ENCODE data around the gene MYCBP.
"Not testable (repeated sequence)": the region's sequence is repeated elsewhere in the genome, so short reads cannot be mapped to it uniquely, and the experiment has no call there.

MYCBP gene, protein sequence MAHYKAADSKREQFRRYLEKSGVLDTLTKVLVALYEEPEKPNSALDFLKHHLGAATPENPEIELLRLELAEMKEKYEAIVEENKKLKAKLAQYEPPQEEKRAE

GRCh38 chr1:38873027-38873969, at the start of gene MYCBP:
Gene MYCBP (minus strand): TSS chr1:38873348. CDS start chr1:38873305, 43 bp downstream.
- peak; percentile 93 for DNase-seq

- DNase-seq: no peak
Measured at GRCh38 chr1:38919130-38919529, 46.0 kb upstream of the MYCBP start.

GRCh38 chr1:38918568-38918967, 45.4 kb upstream of the MYCBP start:
- no peak for DNase-seq

DNA sequence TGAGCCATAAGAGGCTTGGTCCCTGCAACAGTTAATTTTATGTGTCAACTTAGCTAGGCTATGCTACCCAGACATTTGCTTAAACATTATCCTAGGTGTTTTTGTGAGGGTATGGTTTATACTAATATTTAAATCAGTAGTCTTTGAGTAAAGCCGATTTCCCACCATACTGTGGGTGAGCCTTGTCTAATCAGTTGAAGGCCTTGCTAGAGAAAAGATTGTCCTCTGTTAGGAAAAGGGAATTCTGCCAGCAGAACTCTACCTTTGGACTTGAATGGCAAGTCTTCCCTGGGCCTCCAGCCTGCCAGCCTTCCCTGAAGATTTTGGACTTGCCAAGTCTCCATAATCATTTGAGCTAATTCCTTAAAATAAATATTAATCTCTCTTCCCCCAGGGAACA, 44.6 kb upstream of the MYCBP start:
- DNase-seq: no peak

DNA sequence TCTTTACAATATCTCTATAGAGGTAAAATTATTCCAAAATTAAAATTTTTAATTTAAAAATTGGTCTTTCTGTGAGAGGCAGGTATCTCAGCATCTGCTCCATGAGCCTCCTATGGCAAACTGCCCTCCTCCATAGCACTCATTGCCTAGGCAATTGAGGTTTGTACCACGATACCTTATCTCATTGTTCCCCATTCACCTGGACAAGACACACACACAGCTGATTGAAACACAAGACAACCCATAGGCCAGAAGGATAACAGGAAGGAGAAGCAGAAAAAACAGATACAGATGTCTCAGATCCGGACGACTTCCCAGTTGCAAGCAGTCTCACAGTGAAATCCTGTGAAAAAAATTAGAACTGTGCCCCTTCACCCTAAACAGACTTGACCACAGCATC, 44.2 kb upstream of the MYCBP start:
- no peak for DNase-seq

- no peak for DNase-seq
Measured at GRCh38 chr1:38915352-38915948, 42.3 kb upstream of the MYCBP start.

DNA sequence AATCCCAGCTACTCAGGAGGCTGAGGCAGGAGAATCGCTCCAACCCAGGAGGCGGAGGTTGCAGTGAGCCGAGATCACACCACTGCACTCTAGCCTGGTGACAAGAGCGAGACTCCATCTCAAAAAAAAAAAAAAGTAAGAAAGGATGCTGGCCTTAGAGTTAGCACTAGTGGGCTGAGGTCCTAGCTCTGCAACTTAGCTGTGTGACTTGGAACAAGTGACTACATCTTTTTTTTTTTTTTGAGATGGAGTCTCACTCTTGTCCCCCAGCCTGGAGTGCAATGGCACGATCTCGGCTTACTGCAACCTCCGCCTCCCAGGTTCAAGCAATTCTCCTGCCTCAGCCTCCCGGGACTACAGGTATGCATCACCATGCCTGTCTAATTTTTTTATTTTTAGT, 41.8 kb upstream of the MYCBP start:
- not testable (repeated sequence) for DNase-seq

DNA sequence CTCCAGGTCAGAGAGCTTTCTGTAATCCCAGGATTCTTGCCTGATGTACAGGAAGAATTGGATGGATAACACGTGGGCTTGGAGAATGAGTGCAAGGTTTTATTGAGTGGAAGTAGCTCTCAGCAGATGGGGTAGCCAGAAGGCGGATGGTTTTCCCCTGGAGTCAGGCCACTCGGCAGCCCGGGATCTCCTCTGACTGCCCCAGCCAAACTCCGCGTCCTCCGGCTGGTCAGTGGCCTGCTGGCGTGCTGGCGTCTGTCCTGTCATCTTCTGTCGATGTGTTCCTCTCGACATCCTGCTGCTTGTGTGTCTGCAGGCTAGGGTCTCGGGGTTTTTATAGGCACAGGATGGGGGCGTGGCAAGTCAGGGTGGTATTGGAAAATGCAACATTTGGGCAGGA, 35.7 kb upstream of the MYCBP start:
- DNase-seq: no peak

DNA sequence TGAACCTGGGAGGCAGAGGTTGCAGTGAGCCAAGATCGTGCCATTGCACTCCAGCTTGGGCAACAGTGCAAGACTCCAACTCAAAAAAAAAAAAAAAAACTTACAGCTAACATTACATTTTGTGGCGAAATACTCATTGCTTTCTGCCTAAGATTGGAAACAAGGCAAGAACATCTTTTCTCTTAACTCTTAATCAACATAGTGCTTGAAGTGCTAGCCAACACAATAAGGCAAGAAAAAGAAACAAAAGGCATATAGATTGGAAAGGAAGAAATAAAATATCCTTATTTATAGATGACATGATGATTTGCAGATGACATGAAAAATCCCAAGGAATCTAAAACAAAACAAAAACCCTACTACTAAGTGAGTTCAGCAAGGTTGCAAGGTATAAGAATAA, 32.8 kb upstream of the MYCBP start:
- no peak for DNase-seq

GRCh38 chr1:38899560-38899959, 26.4 kb upstream of the MYCBP start:
- no peak for DNase-seq

- DNase-seq: no peak
Measured at GRCh38 chr1:38898653-38899230, 25.6 kb upstream of the MYCBP start.

DNA sequence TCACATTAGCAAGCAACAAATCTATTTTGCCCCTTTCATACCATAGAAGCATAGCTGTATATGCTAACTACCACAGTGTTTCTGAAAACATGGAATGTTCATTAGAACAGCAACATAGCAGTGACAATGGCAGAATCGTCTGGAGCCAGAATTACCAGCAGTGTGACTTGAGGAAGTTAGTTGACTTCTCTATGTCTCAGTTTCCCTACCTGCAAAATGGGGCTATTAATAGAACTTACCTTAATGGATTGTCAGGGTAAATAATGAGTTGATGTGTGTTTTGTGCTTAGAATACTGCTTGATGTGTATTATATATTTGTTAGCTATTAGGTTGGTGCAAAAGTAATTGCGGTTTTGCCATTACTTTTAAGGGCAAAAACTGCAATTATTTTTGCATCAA, 23.0 kb upstream of the MYCBP start:
- DNase-seq: no peak

DNA sequence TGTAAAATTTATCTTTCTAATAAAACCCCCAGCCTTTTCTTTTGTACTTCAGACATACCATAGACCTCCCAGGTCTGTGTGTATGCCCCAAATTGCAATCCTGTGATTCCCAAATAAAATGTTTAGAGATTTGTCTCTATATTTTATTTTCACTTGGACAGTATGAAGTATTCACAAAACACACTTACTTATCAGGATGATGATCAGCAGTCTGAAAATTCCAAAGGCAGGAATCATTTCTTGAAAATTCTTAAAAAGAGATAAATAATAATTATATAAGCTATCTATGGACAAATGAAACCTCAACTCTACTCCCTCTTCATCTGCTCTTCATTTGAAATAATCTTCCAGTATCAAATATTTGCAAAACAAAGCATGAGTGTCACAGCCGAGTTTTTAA, 19.8 kb upstream of the MYCBP start:
- DNase-seq: no peak

DNA sequence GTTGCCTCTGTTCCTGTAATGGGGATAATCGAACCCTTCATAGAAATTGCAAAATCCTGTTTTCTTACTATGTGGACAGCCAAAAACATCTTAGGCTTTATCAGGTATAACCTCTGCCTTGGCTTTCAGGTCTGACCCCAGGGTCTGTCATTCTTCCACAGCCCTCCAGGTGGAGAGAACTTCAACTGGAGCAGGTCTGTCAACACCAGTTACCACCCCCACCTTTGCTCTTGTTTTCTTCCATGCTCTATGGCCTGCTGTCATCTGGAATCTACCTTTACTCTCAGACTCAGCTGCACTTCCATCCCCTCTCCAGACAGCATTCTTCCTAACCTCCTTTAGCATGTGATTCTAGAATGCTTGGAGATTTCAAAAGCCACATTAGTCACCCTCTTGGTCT, 18.6 kb upstream of the MYCBP start:
- DNase-seq: no peak

DNA sequence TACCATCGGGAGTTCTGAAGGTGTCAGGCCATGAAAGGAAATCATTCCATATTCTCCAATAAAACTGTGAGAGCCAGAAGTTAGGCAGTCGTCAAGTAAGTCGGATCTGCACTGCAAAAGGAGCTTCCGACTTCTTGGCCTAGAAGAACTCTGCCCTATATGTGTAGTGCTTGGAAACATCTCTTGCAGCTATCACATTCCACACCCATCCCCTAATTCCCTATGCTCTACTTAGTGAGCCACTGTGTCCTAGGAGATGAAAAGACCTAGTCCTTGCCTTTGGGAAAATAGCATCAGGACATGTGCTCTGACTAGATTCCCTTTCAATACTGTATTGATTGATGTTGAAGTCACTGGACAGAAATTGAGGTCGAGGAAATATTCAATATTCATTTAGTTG, 16.4 kb upstream of the MYCBP start:
- DNase-seq: no peak

DNA sequence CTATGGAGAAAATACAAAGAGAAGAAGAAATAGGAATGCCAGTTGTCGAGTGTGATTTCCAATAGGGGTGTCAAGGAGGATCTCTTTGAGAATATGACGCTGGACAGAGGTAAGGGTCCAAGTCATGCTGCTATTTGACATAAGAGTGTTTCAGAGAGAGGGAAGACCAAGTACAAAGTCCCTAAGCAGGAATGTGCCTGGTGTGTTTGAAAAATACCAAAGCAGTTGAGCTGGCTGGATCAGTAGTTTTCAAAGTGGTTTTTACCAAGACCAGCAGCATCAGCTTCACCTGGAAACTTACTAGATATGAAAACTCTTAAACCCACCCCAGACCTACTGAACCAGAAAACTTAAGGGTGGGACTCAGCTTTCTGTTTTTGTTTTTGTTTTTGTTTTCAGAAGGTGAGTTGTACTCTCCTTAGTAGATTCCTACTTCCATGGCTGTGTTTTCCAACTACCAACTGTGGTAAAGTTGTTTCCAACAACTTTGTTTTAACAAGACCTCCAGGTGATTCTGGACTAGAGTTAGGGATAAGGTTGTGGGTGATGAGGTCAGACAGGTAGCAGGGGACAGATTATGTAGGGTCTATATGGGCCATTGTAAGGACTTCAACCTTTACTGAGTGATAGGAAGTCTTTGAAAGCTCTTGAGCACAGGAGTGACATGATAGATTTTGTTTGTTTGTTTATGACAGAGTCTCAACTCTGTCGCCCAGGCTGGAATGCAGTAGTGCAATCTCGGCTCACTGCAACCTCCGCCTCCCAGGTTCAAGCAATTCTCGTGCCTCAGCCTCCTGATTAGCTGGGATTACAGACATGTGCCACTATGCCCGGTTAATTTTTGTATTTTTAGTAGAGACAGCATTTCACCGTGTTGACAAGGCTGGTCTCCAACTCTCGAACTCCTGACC, 15.5 kb upstream of the MYCBP start:
- no peak for DNase-seq

DNA sequence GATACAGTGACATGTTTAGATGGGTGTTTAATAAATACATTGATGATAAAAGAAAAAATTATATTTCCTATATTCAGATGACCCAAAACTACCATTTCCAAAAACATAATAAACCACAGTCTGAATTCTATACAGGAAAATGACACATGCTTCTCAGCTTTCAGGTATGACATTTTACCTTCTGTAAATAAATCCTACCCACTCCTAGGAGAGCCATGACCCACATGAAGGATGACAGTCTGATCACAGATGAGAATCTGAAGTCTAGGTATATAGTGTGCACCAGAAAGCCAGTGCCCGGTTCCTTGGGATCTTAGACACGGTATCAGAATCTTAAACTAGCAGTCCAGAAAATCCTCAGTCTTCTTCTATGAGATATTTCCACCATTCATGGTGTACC, 11.9 kb upstream of the MYCBP start:
- DNase-seq: no peak

DNA sequence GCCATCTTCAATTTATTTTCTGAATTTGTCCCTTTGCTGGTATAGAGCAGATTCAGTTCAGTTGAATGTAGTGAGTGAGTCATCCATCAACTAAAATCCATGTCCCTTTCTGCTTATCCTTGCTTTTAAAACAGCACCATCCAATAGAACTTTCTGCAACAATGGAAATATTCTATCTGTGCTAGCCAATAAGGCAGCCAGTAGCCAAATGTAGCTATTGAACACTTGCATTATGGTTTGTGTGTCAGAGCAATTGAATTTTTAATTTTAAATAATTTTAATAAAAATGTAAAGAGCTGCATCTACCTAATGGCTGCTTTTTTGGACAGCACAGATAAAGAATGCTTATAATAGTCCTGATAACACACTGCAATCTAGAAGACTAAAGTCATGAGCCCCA, 8.3 kb upstream of the MYCBP start, which contains the start of gene GJA9:
TSS of gene GJA9 (minus strand) at position 101 of the 400 bp plus-strand sequence. CDS start 5,489 bp downstream, outside the sequence.
- no peak for DNase-seq

DNA sequence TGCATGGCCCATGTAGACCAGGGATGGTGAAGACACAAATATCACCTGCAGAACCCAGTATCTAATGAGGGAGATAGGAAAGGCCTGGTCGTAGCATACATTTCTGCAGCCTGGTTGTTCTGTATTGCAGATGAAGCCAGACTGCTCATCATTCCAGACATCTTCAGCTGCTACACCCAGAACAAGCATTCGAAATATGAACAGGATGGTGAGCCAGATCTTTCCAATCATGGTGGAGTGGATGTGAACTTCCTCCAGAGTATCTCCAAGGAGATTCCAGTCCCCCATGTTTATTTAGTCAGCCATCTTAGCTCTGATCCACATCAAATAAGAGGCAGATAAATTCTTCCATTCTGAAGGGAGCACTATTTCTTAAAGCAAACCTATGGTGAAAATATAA, 2.7 kb upstream of the MYCBP start:
- DNase-seq: no peak

GRCh38 chr1:38872401-38873026, 634 bp downstream of the MYCBP start:
- peak; percentile 10 to 34 for DNase-seq

DNA sequence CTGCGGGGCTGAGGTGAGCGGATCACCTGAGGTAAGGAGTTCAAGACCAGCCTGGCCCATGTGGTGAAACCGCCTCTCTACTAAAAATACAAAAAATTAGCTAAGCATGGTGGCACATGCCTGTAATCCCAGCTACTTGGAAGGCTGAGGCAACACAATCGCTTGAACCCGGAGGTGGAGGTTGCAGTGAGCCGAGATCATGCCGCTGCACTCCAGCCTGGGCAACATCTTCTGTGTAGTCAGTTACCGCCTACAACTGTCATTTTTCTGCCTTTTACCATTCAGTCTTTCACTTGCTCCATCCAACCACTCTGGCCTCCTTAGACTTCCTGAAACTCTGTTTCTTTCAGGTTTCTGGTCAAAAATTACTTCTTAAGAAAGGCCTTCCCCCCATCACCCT, 2.2 kb downstream of the MYCBP start:
- no peak for DNase-seq

DNA sequence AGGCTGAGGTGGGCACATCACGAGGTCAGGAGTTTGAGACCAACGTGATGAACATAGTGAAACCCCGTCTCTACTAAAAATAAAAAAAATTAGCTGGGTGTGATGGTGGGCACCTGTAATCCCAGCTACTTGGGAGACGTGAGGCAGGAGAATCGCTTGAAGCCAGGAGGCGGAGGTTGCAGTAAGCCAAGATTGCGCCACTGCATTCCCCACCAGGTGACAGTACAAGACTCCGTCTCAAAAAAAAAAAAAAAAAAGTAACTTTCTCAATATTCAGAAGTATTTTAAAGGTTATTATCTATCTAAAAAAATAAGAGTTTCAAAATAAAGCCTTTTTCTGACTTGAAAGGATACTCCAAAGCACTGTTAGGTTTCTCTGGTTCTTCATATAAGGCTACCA, 5.9 kb downstream of the MYCBP start:
- DNase-seq: no peak
